ENCODE data around the gene STAB1. TPM values are rescaled to one million over a fixed set of nuclear protein-coding genes. Genes with fewer than 3 reads are reported as not detected.
A peak's percentile ranks its signal among the peaks of the same experiment; 100 is the strongest.

Gene STAB1
- total RNA-seq, 1 donor from 2014 or later = not detected

- Histone ChIP-seq H3K27ac (no peak overlapping the region), H4K20me1 (ENCODE audit: low read depth) (peaks cover 12% of the 10 kb centered on the region), H2AFZ (replicated peaks) (no peak overlapping the region), H3K4me2 (no peak overlapping the region), H3K27me3 (no peaks in the 10 kb centered on the region), H3K79me2 (ENCODE audit: low read depth) (no peaks in the 10 kb centered on the region), H3K9ac (no peak overlapping the region), H3K4me3 (no peak overlapping the region), H3K9me3 (ENCODE audit: low read depth) (no peaks in the 10 kb centered on the region), H3K36me3 (no peaks in the 10 kb centered on the region), H3F3A (ENCODE audit: low read depth) (no peaks in the 10 kb centered on the region), H3K4me1 (no peaks in the 10 kb centered on the region)
- H3K27me3 Mint-ChIP-seq (ENCODE audit: insufficient read depth, low read depth) = no peaks in the 10 kb centered on the region
- TF ChIP-seq EZH2 (IDR thresholded peaks at IDR 0.05) = no peak
- TF ChIP-seq, protein P1, sequence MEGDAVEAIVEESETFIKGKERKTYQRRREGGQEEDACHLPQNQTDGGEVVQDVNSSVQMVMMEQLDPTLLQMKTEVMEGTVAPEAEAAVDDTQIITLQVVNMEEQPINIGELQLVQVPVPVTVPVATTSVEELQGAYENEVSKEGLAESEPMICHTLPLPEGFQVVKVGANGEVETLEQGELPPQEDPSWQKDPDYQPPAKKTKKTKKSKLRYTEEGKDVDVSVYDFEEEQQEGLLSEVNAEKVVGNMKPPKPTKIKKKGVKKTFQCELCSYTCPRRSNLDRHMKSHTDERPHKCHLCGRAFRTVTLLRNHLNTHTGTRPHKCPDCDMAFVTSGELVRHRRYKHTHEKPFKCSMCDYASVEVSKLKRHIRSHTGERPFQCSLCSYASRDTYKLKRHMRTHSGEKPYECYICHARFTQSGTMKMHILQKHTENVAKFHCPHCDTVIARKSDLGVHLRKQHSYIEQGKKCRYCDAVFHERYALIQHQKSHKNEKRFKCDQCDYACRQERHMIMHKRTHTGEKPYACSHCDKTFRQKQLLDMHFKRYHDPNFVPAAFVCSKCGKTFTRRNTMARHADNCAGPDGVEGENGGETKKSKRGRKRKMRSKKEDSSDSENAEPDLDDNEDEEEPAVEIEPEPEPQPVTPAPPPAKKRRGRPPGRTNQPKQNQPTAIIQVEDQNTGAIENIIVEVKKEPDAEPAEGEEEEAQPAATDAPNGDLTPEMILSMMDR (IDR thresholded peaks at IDR 0.05) = no peak
- no peak for TF ChIP-seq EZH2phosphoT487 (IDR thresholded peaks at IDR 0.05)
- no peaks in the 10 kb centered on the region for H3K9me3 Mint-ChIP-seq
- peaks cover 17% of the 10 kb centered on the region for H3K4me1 Mint-ChIP-seq
- no peak overlapping the region for H3K4me3 Mint-ChIP-seq
- no peak for DNase-seq (ENCODE audit: low spot score)
- no peak overlapping the region for H3K27ac Mint-ChIP-seq
- H3K36me3 Mint-ChIP-seq = peaks cover 40% of the 10 kb centered on the region
These were observed 15.1 kb upstream of the STAB1 start for GRCh38 chr3:52479877-52480575.

- no peak overlapping the region for H3K27ac Mint-ChIP-seq
- Histone ChIP-seq H4K20me1 (ENCODE audit: low read depth) (peaks cover 12% of the 10 kb centered on the region), H3K4me3 (no peak overlapping the region), H3K27ac (no peak overlapping the region), H3K36me3 (no peaks in the 10 kb centered on the region), H3F3A (ENCODE audit: low read depth) (no peaks in the 10 kb centered on the region), H3K4me2 (no peak overlapping the region), H3K9ac (no peak overlapping the region), H2AFZ (replicated peaks) (no peak overlapping the region), H3K79me2 (ENCODE audit: low read depth) (no peaks in the 10 kb centered on the region), H3K27me3 (no peaks in the 10 kb centered on the region), H3K9me3 (ENCODE audit: low read depth) (no peaks in the 10 kb centered on the region), H3K4me1 (no peaks in the 10 kb centered on the region)
- H3K36me3 Mint-ChIP-seq = peaks cover 40% of the 10 kb centered on the region
- H3K4me3 Mint-ChIP-seq = no peak overlapping the region
- no peaks in the 10 kb centered on the region for H3K27me3 Mint-ChIP-seq (ENCODE audit: insufficient read depth, low read depth)
- H3K4me1 Mint-ChIP-seq = peaks cover 18% of the 10 kb centered on the region
- TF ChIP-seq EZH2 (IDR thresholded peaks at IDR 0.05) = no peak
- no peak for TF ChIP-seq EZH2phosphoT487 (IDR thresholded peaks at IDR 0.05)
- TF ChIP-seq, protein P1 (IDR thresholded peaks at IDR 0.05) = no peak
- DNase-seq (ENCODE audit: low spot score) = no peak
- H3K9me3 Mint-ChIP-seq = no peaks in the 10 kb centered on the region
These were observed 14.1 kb upstream of the STAB1 start for GRCh38 chr3:52480768-52481715.

DNA sequence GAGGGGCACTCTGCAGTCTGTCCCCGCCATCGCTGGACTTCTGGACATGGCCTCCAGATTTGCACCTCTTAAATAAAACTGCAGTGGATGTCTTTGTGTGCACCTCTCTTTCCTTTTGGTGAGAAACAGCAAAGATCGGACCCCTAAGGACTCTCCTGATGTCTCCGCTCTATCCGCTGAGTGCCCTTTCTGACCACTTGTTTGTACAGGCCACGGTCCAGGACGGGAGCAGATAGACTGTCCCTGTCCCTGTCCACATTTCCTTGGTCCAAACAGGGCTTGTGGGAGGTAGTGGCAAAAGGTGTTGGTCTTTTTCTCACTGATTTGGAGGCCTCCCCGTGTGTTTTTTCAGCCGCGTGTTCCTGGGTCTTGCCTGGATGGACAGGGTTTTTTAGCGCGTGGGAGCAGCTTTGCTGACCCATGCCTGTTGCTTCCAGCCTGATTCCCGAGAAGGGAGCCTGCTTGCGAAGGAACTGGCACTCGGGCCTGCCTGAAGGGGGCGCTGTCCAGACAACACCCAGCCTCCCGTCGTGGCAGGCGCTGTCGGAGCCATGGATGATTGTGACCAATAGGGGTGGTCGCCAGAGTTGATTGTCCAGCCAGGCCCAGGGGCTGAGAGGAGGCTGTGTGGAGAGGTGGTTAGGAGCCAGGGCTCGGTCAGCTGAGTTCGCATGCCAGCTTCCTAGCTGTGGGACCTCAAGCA, 13.2 kb upstream of the STAB1 start:
- Histone ChIP-seq H3K4me3 (no peak overlapping the region), H3K9ac (no peak overlapping the region), H3K27me3 (no peaks in the 10 kb centered on the region), H3K4me2 (no peak overlapping the region), H3K9me3 (ENCODE audit: low read depth) (no peaks in the 10 kb centered on the region), H3F3A (ENCODE audit: low read depth) (no peaks in the 10 kb centered on the region), H2AFZ (replicated peaks) (no peak overlapping the region), H4K20me1 (ENCODE audit: low read depth) (peaks cover 12% of the 10 kb centered on the region), H3K4me1 (no peaks in the 10 kb centered on the region), H3K79me2 (ENCODE audit: low read depth) (no peaks in the 10 kb centered on the region), H3K27ac (no peak overlapping the region), H3K36me3 (no peaks in the 10 kb centered on the region)
- Mint-ChIP-seq H3K4me1 (peaks cover 18% of the 10 kb centered on the region), H3K36me3 (peaks cover 37% of the 10 kb centered on the region), H3K27ac (peak overlapping the region; percentile 23), H3K4me3 (peak overlapping the region; percentile 21), H3K9me3 (no peaks in the 10 kb centered on the region), H3K27me3 (ENCODE audit: insufficient read depth, low read depth) (no peaks in the 10 kb centered on the region)
- no peak for TF ChIP-seq EZH2phosphoT487 (IDR thresholded peaks at IDR 0.05)
- TF ChIP-seq, protein P1 (IDR thresholded peaks at IDR 0.05) = peak; percentile 77
- peak; percentile 80 for DNase-seq (ENCODE audit: low spot score)

Measured in neural progenitor cell (in vitro differentiated cells).